Cardiac fibroblast (primary cell): ENCODE data around the gene MEA1.

Experiments used
- DNase-seq, 2 donors: peaks; one replicate each; pipeline versions ENCODE4 v3.0.0 to v3.0.0-alpha.2; 2010; ENCODE audit warnings: low read depth in 2 of 2
- H3K4me3 ChIP-seq, 2 donors: replicated peaks in 1 of 2; 1 replicate in 1 of 2; 2 replicates in 1 of 2; pipeline ENCODE4 v1.5.1; 2011; ENCODE audit warnings: low read depth in 2 of 2, low read length in 2 of 2, mild to moderate bottlenecking in 2 of 2, moderate library complexity in 1 of 2
- TF ChIP-seq, protein P1 (sequence below): IDR thresholded peaks from one replicate; pipeline ENCODE4 v1.5.1; 2011; ENCODE audit warnings: low read depth, mild to moderate bottlenecking, low read length, inconsistent platforms

The MEA1 gene

GRCh38 chr6:42996513-42996912 lies 17.2 kb downstream of the MEA1 start:
- no peak overlapping the region for H3K4me3 ChIP-seq
- TF ChIP-seq, protein P1, sequence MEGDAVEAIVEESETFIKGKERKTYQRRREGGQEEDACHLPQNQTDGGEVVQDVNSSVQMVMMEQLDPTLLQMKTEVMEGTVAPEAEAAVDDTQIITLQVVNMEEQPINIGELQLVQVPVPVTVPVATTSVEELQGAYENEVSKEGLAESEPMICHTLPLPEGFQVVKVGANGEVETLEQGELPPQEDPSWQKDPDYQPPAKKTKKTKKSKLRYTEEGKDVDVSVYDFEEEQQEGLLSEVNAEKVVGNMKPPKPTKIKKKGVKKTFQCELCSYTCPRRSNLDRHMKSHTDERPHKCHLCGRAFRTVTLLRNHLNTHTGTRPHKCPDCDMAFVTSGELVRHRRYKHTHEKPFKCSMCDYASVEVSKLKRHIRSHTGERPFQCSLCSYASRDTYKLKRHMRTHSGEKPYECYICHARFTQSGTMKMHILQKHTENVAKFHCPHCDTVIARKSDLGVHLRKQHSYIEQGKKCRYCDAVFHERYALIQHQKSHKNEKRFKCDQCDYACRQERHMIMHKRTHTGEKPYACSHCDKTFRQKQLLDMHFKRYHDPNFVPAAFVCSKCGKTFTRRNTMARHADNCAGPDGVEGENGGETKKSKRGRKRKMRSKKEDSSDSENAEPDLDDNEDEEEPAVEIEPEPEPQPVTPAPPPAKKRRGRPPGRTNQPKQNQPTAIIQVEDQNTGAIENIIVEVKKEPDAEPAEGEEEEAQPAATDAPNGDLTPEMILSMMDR = peak; percentile 6
- no peak for DNase-seq

- H3K4me3 ChIP-seq = no peak overlapping the region
- DNase-seq = no peak
- TF ChIP-seq, protein P1 = no peak
These were observed 20.3 kb downstream of the MEA1 start for GRCh38 chr6:42993445-42993844.

DNA sequence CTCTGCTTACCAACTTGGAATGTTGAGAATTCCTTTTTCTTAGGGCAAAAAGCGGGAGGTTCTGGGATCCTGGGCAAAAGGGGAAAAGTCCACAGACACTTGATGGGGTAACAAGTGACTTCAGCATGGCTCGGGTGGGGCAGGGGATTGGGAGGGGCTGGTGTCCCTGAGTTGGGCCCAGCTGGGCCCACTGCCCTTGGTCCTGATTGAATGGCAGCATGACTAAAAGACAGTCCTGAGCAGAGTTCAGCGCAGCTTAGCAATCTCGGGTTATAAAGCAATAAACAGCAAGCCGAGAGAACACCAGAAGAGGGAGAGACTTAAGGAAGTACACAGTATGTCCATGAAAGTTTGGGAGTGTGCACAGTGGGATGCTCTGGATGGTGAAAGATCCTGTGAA lies 23.8 kb downstream of the MEA1 start:
- TF ChIP-seq, protein P1 = no peak
- DNase-seq = no peak
- H3K4me3 ChIP-seq = no peak overlapping the region

DNA sequence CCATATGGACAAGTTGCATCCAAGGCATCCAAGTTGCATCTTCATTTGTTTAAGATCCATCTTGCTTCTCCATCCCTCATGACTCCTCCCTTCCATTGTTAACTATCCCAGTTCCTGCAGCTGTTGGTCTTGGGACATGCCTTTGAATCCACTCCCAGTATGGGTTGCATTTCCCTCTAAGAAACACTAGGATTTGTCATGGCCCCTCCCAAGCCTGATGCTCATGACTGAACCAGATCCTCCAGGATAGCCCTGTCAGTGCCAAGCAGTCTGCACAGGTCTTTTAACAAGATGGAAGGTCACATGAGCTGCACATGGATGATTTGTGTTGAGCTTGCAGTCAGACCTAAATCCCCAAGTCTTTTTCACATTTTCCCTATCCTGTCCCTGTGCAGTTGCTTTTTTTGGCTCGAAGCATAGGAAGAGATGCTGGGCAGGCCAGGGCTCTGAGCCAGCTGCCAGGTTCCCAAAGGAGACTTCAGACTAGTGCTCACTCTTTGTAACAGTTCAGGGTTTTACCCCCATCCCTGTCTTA lies 25.2 kb downstream of the MEA1 start:
- no peak overlapping the region for H3K4me3 ChIP-seq
- TF ChIP-seq, protein P1 = no peak
- peak; percentile 63 to 67 for DNase-seq

- TF ChIP-seq, protein P1 = no peak
- DNase-seq = peak in 1 of 2 donors; percentile 21
- H3K4me3 ChIP-seq = no peak overlapping the region
These were observed 26.0 kb downstream of the MEA1 start for GRCh38 chr6:42987533-42988451.

GRCh38 chr6:42984924-42985475 lies 28.7 kb downstream of the MEA1 start:
- TF ChIP-seq, protein P1 = no peak
- H3K4me3 ChIP-seq = peak overlapping the region; percentile 72 to 82
- DNase-seq = peak; percentile 14 to 35
